GM21390 (cell line): ENCODE data around the gene INPP5D.

ENCODE experiments used
- ATAC-seq: cut with Tn5 transposase; IDR thresholded peaks from one replicate; pipeline ENCODE4 v1.9.1; 2021; ENCODE audit not compliant: unreplicated experiment

The INPP5D gene

DNA sequence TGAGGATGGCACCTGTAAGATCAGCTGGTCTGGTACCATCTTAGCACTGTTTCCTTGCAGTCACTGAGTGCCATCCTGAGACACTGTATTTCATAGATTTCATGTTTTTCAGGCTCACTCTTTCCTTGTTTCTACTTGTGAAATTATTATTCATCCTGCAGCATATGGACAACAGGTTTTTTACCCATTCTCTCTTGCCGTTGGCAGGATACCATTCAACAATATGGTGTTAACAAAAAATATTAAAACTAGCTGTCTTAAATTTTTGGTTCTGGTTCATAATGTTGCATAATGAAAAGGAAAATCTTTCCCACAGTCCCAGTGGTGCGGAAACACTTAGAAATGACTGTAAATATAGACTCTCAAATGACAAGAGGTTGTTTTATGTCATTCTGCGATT is 168.2 kb downstream of the INPP5D start:
- no peak for ATAC-seq

GRCh38 chr2:233233618-233234230 is 173.6 kb downstream of the INPP5D start:
- no peak for ATAC-seq

DNA sequence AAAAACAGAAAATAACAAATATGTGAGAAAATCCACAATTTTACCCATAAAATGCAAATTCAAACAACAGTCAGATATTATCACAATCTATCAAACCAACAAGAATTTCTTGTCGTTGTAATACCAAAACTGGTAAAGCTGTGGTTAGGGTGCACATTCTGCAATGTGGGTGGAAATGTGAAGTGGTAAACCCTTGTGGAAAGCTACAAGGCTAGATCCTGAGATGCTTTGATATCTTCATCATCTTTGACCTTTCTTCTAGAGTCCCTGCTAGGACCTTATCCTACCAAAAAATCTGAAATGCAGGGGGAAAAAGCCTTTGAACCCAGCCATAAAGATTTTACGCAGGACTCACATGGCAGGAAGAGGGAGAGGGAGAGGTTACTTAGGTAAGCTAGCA is 174.1 kb downstream of the INPP5D start:
- no peak for ATAC-seq

GRCh38 chr2:233234996-233235395 is 174.9 kb downstream of the INPP5D start:
- ATAC-seq, result no peak

DNA sequence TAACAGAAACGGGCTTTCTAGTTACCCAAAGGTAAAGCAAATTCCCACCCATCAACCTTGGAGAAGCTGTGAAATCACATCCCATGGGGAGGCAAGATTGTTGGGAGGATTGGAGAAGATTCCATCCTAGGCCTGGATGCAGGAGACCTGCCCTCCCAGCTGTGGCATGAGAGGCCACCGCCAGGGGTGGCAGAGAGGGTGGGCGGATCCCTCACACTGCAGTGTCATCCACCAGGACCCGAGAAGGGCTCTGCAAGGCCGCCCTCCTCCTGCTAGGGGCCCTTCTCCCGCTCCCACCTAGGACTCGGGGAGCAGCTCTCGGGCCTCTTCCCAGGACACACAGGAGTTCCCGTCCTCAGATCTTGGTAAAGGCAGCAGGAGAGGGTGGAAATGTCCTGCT is 175.8 kb downstream of the INPP5D start:
- no peak for ATAC-seq

DNA sequence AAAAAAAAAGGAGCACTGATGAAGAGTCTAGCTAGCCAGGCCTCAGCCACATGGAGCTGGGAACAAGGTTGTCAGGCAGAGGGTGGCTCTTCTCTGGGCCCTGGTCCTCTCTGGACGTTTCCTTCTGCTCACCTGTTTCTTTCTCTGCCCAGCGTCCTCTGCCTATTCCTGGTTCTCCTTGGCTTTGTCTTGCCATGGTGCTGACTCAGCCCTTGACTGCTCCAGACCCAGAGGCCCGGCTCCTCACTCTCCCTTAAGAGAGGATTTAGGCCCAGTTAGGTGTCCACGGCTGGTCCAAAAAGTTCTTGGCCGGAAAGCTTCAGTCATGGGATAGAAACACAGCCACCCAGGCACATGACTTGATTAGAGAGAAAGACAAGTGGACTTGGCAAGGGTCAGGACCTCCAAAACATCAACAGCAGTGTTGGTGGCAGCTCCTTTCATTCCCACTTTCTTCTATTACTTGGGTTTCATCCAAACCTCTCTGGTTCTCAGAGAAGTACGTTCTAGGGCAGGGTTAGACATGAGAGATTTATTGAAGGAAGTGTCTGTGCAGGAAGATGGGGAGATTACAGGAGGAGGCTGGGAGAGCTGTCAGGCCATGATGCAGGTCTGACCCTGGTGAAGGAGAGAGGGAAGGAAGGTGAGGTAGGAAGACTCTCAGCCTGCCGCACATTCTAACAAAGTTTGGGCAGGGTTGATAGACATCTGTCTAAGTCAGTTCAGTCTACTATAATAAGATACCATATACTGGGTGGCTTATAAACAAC is 176.9 kb downstream of the INPP5D start:
- no peak for ATAC-seq

- ATAC-seq, result peak; percentile 71
Observed at GRCh38 chr2:233240897-233241296, 180.8 kb downstream of the INPP5D start.

DNA sequence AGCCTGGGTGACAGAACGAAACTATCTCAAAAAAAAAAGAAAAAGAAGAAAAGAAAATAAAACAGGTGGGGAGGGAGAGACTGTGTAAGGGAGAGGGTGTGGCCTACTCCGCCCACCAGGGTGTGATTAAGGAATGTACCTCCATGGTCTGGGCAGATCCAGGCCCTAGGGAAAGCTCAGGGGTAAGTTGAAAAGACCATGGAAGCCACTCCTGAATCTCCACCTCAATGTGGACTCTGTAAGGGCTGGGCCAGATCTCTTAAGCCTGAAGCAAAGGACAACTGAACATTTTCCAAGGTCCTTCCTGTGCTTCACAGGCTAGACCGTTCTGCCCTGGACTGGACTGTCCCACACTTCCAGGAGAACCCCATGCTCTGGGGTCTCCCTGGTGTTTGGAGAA is 181.7 kb downstream of the INPP5D start:
- no peak for ATAC-seq

GRCh38 chr2:233242231-233242927 is 182.2 kb downstream of the INPP5D start:
- no peak for ATAC-seq

DNA sequence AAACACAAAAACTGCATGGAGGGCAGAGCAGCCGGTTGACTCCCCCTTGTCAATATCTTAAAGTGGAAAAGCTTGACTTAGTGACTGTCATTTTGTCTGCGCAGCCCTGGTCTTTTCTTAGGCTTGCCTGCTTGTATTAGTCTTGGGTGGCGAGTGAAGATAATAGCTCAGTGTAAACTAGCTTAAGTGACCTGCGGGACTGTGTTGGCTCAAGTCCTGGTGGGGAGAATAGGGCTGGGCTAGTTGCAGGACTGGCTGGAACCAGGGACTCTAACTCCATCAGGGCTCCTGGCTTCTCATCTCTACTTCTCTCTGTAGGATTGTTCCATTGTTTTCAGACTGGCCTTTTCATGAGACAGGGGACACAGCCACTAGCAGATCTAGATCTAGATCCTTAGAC is 183.2 kb downstream of the INPP5D start:
- ATAC-seq, result no peak

GRCh38 chr2:233244818-233245217 is 184.7 kb downstream of the INPP5D start:
- no peak for ATAC-seq

DNA sequence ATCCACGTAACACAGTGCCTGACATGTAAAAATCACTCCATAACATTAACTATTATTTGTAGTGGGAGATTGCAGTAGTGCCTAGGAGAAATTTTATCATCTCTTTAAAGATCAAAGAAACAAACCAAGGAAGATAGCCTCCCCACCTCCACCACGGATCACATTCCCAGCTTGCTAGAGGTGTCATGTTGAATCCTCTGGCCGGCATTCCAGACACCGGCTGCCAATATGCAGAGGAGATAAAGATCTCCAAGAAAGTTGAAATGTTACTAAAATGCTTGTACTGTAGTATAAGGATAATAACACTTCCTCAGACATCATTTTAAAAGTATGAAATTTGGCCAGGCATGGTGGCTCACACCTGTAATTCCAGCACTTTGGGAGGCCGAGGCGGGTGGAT is 185.3 kb downstream of the INPP5D start:
- no peak for ATAC-seq

DNA sequence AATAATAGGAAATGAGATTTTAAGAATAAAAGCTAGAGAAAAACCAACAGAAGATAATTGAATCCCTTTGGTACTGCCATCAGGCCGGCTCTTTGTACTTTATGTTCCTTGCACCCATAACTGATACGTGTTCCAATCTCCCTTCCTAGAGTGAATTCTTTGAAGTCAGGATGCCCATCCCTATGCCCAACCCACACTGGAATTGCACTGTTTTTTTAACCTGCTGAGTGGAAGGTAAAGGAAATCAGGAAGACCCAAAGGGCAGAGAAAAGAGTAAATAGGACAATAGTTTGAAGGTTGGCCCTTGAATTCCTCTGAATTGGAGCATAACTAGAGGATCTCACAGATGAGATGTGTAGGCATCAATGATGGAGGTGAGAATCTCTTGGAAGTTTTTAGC is 187.0 kb downstream of the INPP5D start:
- no peak for ATAC-seq

DNA sequence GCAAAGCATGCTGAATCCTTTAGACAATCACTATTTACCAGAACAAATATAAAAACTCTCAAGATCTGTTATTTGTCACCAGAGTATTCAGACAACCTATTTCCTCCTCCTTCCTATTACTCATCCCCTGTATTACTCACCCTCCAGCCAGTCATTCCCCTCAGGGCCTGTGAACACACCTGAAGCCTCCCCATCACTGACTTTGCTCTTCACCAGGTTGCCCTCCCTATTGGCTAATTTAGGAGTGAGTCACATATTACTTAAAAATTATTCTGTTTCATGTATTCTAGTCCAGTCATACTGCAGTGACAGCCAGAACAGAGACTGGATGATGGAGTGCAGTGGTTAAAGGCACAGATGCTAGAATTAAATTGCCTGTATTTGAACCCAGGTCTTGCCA is 187.6 kb downstream of the INPP5D start:
- no peak for ATAC-seq

- no peak for ATAC-seq
Observed at GRCh38 chr2:233248999-233249398, 188.9 kb downstream of the INPP5D start.

DNA sequence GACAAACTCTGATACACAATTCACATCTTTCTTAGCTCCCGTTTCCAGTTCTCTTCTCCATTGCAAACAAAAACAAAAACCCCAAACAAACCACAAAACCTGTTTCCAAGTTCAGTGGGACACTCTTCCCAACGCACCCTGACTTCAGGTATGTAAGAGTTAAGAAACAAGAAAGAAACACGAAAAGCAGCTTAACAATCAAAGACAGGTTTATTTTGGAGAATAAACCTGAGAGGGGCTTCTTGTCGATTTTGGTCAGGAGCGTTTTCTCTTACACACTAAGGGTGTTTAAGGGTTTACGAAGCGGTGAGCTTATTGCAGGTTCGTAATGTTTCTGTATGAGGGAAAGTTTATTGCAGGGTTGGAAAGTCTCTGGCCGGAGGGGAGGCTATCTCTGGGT is 190.4 kb downstream of the INPP5D start:
- ATAC-seq, result no peak

DNA sequence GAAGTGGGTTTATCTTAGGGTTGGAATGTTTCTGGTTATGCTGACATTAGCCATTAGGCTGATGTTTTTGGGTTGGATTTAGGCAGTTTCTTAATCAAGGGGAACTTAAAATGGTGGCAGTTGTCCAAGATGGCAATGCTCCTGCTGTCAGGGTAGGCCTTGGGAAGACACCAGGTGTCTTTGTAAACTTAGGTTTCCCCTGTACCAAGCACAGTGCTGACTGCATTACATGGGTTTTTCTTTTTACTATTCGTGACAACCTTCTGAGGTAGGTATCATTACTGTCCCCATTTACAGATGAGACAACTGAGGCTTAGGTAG is 190.8 kb downstream of the INPP5D start:
- peak; percentile 18 for ATAC-seq

DNA sequence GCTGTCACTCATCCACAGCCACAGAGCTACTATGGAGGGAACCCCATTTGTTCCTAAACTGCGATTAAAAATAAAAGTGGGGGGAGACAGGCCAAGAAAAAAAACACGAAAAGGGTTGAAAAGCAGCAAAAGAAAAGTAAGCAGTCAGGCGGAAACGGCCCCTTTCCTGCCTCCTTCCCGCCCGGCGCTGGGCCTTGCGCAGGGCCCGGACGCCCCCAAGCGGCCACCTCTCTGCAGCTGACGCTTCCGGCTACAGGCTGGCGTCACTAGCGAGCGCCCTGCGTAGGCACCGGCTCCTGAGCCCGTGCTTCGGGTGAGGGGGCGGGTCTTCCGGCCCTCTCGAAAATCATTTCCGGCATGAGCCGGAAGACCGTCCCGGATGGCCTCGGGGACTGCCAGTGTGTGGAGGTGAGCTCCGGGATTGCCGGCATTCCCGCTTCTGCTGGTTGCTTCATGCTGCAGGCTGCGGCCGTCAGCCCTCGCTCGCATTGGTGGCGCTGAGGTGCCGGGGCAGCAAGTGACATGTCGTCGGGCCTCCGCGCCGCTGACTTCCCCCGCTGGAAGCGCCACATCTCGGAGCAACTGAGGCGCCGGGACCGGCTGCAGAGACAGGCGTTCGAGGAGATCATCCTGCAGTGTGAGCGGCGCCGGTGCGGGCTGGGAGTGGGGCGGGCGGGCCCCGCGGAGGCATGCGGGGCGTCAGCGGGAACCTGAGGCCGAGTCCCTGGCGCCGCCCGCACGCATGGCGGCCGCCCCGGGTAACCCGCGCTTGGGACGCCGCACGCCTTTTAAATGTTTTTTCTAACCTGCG is 191.4 kb downstream of the INPP5D start, which contains the start of gene ATG16L1:
Gene ATG16L1, plus strand, starts transcription at position 368 of the 811 bp plus-strand sequence. Its CDS starts 155 bp downstream, at position 523.
- peak; percentile 94 for ATAC-seq

DNA sequence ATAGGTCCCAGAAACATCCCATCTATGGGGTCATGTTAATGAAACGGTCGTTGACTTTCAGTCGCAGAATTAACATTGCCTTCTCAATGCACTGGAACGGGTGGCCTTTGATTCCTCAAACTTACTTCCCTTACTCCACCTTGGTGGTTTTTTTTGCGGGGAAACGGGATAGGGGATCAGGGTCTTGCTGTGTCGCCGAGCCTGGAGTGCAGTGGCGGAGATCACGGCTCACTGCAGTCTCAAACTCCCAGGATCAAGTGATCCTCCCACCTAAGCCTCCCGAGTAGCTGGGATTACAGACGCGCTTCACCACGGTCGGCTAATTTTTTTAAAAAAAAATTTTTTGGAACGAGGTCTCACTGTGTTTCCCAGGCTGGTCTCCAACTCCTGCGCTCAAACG is 192.1 kb downstream of the INPP5D start:
- ATAC-seq, result no peak

- no peak for ATAC-seq
Observed at GRCh38 chr2:233255151-233255550, 195.0 kb downstream of the INPP5D start.

- no peak for ATAC-seq
Observed at GRCh38 chr2:233256048-233256447, 195.9 kb downstream of the INPP5D start.
